HepG2 (cell line): ENCODE data around the gene PTPN13. TPM values are rescaled to one million over a fixed set of nuclear protein-coding genes. Genes with fewer than 3 reads are reported as not detected.

ENCODE experiments used
- ATM ChIP-seq: fragments of 450-650 bp; IDR thresholded peaks from 2 replicates; pipeline ENCODE4 v1.7.1; 2017; ENCODE audit warnings: mild to moderate bottlenecking, borderline replicate concordance
- IKZF1 ChIP-seq: fragments of 450-650 bp; IDR thresholded peaks from 2 replicates; pipeline ENCODE4 v1.7.1; 2016
- SOX6 ChIP-seq, 2 experiments: fragments of 450-650 bp in 1 of 2; sonication (generic) in 1 of 2; formaldehyde crosslinking in 1 of 2; IDR thresholded peaks; 2 replicates each; pipeline versions ENCODE4 v1.4.0 to v1.6.1; 2017 to 2020; ENCODE audit warnings: antibody characterized with exemption in 1 of 2, mild to moderate bottlenecking in 1 of 2, missing genetic modification reagents in 1 of 2
- SPEN ChIP-seq: sonication (generic); formaldehyde crosslinking; IDR thresholded peaks from 2 replicates; pipeline ENCODE4 v1.5.1; 2020; ENCODE audit warnings: low read depth, mild to moderate bottlenecking, missing genetic modification reagents
- ZNF558 ChIP-seq: sonication (generic); formaldehyde crosslinking; IDR thresholded peaks from 2 replicates; pipeline ENCODE4 v1.9.0; 2022; ENCODE audit warnings: mild to moderate bottlenecking, missing genetic modification reagents, borderline replicate concordance
- ZNF660 ChIP-seq: sonication (generic); formaldehyde crosslinking; IDR thresholded peaks from 2 replicates; pipeline ENCODE4 v1.5.1; 2020; ENCODE audit warnings: mild to moderate bottlenecking, low read depth, missing genetic modification reagents, borderline replicate concordance
- ZNF841 ChIP-seq: sonication (generic); formaldehyde crosslinking; IDR thresholded peaks from 2 replicates; pipeline ENCODE4 v1.8.1; 2023; ENCODE audit warnings: missing genetic modification reagents, borderline replicate concordance
- polyA plus RNA-seq, 8 experiments: library from polyadenylated mRNA; depleted of rRNA in 3 of 8; stranded (reverse) in 7 of 8; unstranded in 1 of 8; fragments of >200 nt; fragmentation: Illumina TruSeq in 4 of 8; extraction: Trizol in 4 of 8; gene quantifications; 2 replicates each; pipeline versions ENCODE4 v1.2.1 to v1.2.3, GENCODE V29; 2011 to 2016; ENCODE audit warnings: low read depth in 4 of 8, missing spikeins in 1 of 8, mixed read lengths in 1 of 8; ENCODE audit not compliant: insufficient read depth in 1 of 8
- total RNA-seq, 5 experiments: library from RNA; depleted of rRNA; stranded (reverse); fragments of >200 nt; fragmentation: Illumina TruSeq; extraction: Trizol; gene quantifications; 2 replicates each; pipeline ENCODE4 v1.2.3, GENCODE V29; 2016; ENCODE audit warnings: low read depth in 1 of 5
- TF ChIP-seq, protein P1 (sequence below), 2 experiments: fragments of 450-650 bp in 1 of 2; sonication (generic) in 1 of 2; formaldehyde crosslinking in 1 of 2; IDR thresholded peaks; 2 replicates each; pipeline versions ENCODE4 v1.6.1 to v1.8.0; 2016 to 2022; ENCODE audit warnings: antibody characterized with exemption in 1 of 2, mild to moderate bottlenecking in 1 of 2, missing genetic modification reagents in 1 of 2
- TF ChIP-seq, protein P2 (sequence below): sonication (generic); formaldehyde crosslinking; IDR thresholded peaks from 2 replicates; pipeline ENCODE4 v1.4.0; 2020; ENCODE audit warnings: mild to moderate bottlenecking, missing genetic modification reagents

Gene PTPN13
- total and polyA plus RNA-seq, 2 of the 13 experiments (the other 11 are each of a cell fraction or from before 2014, with no cell fraction given) = not detected

DNA sequence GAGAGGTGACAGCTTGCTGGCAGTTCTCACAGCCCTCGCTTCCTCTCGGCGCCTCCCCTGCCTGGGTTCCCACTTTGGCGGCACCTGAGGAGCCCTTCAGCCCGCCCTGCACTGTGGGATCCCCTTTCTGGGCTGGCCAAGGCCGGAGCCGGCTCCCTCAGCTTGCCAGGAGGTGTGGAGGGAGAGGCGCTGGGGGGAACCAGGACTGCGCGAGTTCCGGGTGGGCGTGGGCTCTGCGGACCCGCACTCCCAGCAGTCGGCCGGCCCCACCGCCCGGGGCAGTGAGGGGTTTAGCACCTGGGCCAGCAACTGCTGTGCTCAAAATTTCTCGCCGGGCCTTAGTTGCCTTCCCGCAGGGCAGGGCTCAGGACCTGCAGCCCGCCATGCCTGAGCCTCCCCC, 47.0 kb upstream of the PTPN13 start (continued):
- TF ChIP-seq, protein P1, sequence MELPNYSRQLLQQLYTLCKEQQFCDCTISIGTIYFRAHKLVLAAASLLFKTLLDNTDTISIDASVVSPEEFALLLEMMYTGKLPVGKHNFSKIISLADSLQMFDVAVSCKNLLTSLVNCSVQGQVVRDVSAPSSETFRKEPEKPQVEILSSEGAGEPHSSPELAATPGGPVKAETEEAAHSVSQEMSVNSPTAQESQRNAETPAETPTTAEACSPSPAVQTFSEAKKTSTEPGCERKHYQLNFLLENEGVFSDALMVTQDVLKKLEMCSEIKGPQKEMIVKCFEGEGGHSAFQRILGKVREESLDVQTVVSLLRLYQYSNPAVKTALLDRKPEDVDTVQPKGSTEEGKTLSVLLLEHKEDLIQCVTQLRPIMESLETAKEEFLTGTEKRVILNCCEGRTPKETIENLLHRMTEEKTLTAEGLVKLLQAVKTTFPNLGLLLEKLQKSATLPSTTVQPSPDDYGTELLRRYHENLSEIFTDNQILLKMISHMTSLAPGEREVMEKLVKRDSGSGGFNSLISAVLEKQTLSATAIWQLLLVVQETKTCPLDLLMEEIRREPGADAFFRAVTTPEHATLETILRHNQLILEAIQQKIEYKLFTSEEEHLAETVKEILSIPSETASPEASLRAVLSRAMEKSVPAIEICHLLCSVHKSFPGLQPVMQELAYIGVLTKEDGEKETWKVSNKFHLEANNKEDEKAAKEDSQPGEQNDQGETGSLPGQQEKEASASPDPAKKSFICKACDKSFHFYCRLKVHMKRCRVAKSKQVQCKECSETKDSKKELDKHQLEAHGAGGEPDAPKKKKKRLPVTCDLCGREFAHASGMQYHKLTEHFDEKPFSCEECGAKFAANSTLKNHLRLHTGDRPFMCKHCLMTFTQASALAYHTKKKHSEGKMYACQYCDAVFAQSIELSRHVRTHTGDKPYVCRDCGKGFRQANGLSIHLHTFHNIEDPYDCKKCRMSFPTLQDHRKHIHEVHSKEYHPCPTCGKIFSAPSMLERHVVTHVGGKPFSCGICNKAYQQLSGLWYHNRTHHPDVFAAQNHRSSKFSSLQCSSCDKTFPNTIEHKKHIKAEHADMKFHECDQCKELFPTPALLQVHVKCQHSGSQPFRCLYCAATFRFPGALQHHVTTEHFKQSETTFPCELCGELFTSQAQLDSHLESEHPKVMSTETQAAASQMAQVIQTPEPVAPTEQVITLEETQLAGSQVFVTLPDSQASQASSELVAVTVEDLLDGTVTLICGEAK (IDR thresholded peaks at IDR 0.05) = no peak
- TF ChIP-seq, protein P1 (CRISPR knock-in tag; IDR thresholded peaks at IDR 0.05) = no peak
- no peak for TF ChIP-seq SOX6 (IDR thresholded peaks at IDR 0.05)
- TF ChIP-seq SOX6 (CRISPR knock-in tag; IDR thresholded peaks at IDR 0.05) = no peak
- no peak for TF ChIP-seq ZNF841
- TF ChIP-seq SPEN (CRISPR knock-in tag) = no peak
- no peak for TF ChIP-seq ATM
- TF ChIP-seq, protein P2, sequence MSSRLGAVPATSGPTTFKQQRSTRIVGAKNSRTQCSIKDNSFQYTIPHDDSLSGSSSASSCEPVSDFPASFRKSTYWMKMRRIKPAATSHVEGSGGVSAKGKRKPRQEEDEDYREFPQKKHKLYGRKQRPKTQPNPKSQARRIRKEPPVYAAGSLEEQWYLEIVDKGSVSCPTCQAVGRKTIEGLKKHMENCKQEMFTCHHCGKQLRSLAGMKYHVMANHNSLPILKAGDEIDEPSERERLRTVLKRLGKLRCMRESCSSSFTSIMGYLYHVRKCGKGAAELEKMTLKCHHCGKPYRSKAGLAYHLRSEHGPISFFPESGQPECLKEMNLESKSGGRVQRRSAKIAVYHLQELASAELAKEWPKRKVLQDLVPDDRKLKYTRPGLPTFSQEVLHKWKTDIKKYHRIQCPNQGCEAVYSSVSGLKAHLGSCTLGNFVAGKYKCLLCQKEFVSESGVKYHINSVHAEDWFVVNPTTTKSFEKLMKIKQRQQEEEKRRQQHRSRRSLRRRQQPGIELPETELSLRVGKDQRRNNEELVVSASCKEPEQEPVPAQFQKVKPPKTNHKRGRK (CRISPR knock-in tag) = no peak
- no peak for TF ChIP-seq ZNF660
- no peak for TF ChIP-seq IKZF1
- TF ChIP-seq ZNF558 (CRISPR knock-in tag) = no peak
